DND-41 (cell line): ENCODE measurements around the gene HAO1.

ENCODE experiments used
- EZH2 ChIP-seq: IDR thresholded peaks from 3 replicates; pipeline ENCODE4 v1.6.1; 2012; ENCODE audit warnings: borderline replicate concordance, low read depth, mild to moderate bottlenecking, moderate library complexity, low read length, inconsistent platforms; ENCODE audit not compliant: severe bottlenecking
- TF ChIP-seq, protein P1 (sequence below): IDR thresholded peaks from 2 replicates; pipeline ENCODE4 v1.5.1; 2012; ENCODE audit warnings: borderline replicate concordance, low read length, moderate library complexity, mild to moderate bottlenecking; ENCODE audit not compliant: poor library complexity, severe bottlenecking; ENCODE audit errors: extremely low read depth

DNA sequence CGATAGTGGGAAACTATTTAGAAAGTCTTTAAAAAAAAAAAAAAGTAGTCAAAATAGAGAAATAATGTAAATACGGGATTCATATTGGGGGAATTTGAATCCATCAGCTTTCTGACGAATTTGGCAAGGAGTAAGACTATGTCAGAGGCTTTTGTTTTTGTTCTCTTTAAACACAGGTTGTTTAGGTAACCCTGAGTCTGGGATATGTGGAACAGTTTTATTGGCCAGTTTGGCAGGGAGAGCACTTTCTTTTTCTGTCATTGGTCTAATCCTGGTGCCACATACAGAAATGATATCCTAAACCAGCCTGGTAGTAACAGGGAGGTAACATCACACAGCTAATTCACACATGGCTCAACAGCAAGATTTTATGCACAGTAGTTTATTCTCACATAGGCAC, 27.7 kb downstream of the HAO1 start:
- TF ChIP-seq, protein P1, sequence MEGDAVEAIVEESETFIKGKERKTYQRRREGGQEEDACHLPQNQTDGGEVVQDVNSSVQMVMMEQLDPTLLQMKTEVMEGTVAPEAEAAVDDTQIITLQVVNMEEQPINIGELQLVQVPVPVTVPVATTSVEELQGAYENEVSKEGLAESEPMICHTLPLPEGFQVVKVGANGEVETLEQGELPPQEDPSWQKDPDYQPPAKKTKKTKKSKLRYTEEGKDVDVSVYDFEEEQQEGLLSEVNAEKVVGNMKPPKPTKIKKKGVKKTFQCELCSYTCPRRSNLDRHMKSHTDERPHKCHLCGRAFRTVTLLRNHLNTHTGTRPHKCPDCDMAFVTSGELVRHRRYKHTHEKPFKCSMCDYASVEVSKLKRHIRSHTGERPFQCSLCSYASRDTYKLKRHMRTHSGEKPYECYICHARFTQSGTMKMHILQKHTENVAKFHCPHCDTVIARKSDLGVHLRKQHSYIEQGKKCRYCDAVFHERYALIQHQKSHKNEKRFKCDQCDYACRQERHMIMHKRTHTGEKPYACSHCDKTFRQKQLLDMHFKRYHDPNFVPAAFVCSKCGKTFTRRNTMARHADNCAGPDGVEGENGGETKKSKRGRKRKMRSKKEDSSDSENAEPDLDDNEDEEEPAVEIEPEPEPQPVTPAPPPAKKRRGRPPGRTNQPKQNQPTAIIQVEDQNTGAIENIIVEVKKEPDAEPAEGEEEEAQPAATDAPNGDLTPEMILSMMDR, result no peak
- TF ChIP-seq EZH2, result no peak
